ENCODE data around the gene EVX2.

EVX2 gene

DNA sequence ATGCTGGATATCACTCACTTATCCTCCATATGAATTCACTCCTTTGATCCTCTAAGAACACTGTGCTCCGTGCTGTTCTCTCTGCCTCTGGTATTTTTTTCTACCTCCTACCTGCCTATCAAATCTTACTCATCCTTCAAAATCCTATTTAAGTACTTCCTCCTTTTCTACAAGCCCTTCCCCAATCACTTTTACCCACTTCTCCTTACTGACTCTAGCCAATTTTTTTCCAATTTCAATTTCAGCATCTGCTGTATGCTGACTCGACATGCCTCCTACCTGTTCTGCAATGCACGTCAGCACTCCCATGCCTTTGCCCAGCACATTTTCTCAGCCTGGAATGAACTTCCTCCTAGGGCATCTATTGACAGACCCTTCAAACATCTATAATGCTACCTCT lies 44.4 kb downstream of the EVX2 start:
- no peak for DNase-seq

DNA sequence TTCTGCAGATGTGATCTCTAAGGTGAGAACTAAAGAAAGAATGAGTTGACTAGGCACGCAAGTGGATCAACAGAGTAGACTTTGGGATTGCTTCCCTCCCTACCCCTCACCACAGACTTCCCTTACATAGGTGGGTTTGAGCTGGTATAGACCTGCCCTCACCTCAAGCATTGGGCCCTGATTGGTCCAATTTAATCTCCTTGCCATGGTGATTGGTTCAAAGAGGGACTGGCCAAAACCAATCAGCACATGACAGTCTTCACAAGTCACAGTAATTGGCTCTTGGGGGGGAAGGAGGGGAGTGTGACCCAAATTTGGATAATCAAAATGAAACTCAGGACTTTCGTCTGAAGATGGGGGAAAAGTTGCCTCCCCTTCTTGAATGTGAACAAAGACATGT lies 45.1 kb downstream of the EVX2 start:
- no peak for DNase-seq

DNA sequence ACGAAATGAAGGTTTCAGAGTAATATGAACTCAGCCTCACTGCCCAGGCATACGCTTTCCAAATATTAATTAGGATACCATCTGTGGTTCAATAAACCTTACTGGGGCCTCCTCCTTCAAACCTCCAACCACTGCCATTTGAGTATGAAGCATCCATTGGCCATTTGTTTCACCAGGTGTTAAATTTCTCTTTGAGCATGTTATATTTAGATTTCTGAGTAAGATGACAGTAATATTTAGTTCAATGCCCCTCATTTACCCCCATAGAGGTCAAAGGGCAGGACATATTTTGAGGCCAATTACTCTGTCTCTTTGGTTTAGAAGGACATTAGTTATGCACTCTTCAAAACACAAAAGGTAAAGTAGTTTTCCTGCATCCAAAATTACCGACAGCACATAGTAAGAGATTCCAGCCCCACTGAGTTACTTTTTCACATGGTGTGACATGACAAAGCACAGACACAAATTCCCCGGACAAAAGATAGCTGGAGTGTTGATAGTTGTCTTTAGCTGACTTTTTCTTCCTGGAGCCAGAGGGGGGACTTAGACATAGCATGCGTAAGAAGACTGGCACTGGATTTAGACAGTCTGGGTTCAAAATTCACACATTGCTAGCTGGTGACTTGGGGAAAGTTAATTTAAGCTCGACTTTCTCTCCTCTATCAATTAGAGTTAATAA lies 48.6 kb downstream of the EVX2 start:
- DNase-seq: no peak

DNA sequence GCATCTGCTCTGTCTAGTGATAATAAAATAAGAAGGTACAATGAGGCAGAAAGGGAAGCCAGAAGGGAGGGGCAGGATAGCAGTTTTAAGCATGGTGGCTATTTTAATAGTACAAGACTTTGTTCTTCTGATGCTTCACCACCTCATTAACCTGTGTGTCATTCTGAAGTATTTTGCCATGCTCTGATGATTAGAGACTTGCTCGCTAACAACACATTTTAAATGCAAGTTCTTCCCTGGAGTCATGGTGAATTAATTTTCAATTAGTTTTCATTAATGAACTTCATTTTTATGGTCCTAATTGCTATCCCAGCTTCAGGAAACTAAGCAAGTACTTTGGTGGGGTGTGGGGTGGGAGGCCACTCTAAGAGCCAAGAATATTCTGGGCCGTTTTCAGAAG lies 56.0 kb downstream of the EVX2 start:
- no peak for DNase-seq
